Measurements from ENCODE around the gene GSTCD. TPM values are rescaled to one million over a fixed set of nuclear protein-coding genes. Genes with fewer than 3 reads are reported as not detected.
"Not testable (repeated sequence)": the region's sequence is repeated elsewhere in the genome, so short reads cannot be mapped to it uniquely, and the experiment has no call there.

The GSTCD gene
- total RNA-seq, 3 donors from 2014 or later = 13.2 to 16.6 (median 14.2) TPM

GRCh38 chr4:105848359-105848758 is 139.8 kb downstream of the GSTCD start:
- not testable (repeated sequence) for H3K36me3 Mint-ChIP-seq (ENCODE audit: insufficient read depth); H3K4me3 Mint-ChIP-seq; H3K4me1 Mint-ChIP-seq (ENCODE audit: low read depth); ATAC-seq; H3K27me3 Mint-ChIP-seq (ENCODE audit: low read depth); DNase-seq; H3K9me3 Mint-ChIP-seq

GRCh38 chr4:105851196-105851595 is 142.6 kb downstream of the GSTCD start:
- DNase-seq (no peak), ATAC-seq (no peak)
- no peaks in the 10 kb centered on the region for H3K27me3 Mint-ChIP-seq (ENCODE audit: low read depth)
- H3K9me3 Mint-ChIP-seq = peaks cover 13% of the 10 kb centered on the region
- no peaks in the 10 kb centered on the region for H3K4me1 Mint-ChIP-seq (ENCODE audit: low read depth)
- H3K4me3 Mint-ChIP-seq = no peak overlapping the region
- H3K36me3 Mint-ChIP-seq (ENCODE audit: insufficient read depth) = peaks cover 7% of the 10 kb centered on the region

- ATAC-seq; DNase-seq; H3K27me3 Mint-ChIP-seq (ENCODE audit: low read depth); H3K4me1 Mint-ChIP-seq (ENCODE audit: low read depth); H3K4me3 Mint-ChIP-seq: not testable (repeated sequence)
- peaks cover 21% of the 10 kb centered on the region for H3K9me3 Mint-ChIP-seq
- H3K36me3 Mint-ChIP-seq (ENCODE audit: insufficient read depth) = peaks cover 13% of the 10 kb centered on the region
Observed at GRCh38 chr4:105852230-105852629, 143.6 kb downstream of the GSTCD start.

DNA sequence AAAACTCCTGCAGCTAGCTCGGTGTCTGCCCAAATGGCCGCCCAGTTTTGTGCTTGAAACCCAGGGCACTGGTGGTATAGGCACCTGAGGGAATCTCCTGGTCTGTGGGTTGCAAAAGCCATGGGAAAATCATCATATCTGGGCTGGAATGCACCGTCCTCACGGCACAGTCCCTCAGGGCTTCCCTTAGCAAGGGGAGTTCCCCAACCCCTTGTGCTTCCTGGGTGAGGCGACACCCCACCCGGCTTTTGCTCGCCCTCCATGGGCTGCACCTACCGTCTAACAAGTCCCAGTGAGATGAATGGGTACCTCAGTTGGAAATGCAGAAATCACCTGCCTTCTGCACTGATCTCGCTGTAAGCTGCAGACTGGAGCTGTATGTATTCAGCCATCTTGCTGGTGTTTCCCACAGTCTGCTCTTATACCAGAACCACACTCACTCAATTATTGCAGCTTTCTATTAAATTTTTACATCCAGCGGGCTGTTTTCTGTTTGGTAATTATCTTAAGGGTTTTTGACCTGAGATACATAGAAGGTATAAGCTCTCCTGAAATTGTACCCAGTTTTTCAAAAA is 150.0 kb downstream of the GSTCD start:
- ATAC-seq = no peak

GRCh38 chr4:105859233-105859632 is 150.6 kb downstream of the GSTCD start:
- DNase-seq = no peak
- peaks cover 15% of the 10 kb centered on the region for H3K36me3 Mint-ChIP-seq (ENCODE audit: insufficient read depth)
- H3K27me3 Mint-ChIP-seq (ENCODE audit: low read depth) = no peaks in the 10 kb centered on the region
- H3K4me1 Mint-ChIP-seq (ENCODE audit: low read depth) = no peaks in the 10 kb centered on the region
- ATAC-seq = no peak
- peaks cover 39% of the 10 kb centered on the region for H3K9me3 Mint-ChIP-seq
- no peak overlapping the region for H3K4me3 Mint-ChIP-seq

More for the DNA sequence above, 150.0 kb downstream of the GSTCD start:
- peaks cover 39% of the 10 kb centered on the region for H3K9me3 Mint-ChIP-seq
- no peaks in the 10 kb centered on the region for H3K4me1 Mint-ChIP-seq (ENCODE audit: low read depth)
- H3K4me3 Mint-ChIP-seq = no peak overlapping the region
- DNase-seq = no peak
- H3K36me3 Mint-ChIP-seq (ENCODE audit: insufficient read depth) = peaks cover 15% of the 10 kb centered on the region
- H3K27me3 Mint-ChIP-seq (ENCODE audit: low read depth) = no peaks in the 10 kb centered on the region

DNA sequence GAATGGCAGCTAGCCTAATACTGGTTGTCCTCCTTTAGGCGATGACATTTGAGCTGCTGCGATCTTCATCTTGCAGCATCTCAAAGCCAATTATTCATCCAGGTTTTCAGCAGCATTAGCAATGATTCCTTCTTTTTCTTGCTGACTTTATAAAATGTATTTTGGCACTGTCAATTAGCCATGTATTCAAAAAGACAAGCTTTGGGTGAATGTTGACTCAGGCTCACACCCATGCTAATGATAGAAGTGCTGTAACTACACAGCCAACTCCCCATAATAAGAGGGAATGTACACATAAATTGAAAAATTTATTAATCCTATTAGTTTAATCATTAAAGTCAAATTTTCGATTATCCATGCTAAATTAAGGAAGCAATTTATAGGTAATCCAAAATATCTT is 162.4 kb downstream of the GSTCD start:
- Mint-ChIP-seq H3K27me3 (ENCODE audit: low read depth) (peaks cover 2% of the 10 kb centered on the region), H3K9me3 (no peaks in the 10 kb centered on the region), H3K4me3 (no peak overlapping the region), H3K36me3 (ENCODE audit: insufficient read depth) (no peaks in the 10 kb centered on the region), H3K4me1 (ENCODE audit: low read depth) (no peaks in the 10 kb centered on the region)
- ATAC-seq (no peak), DNase-seq (no peak)

GRCh38 chr4:105871997-105872396 is 163.4 kb downstream of the GSTCD start:
- H3K36me3 Mint-ChIP-seq (ENCODE audit: insufficient read depth) = no peaks in the 10 kb centered on the region
- H3K27me3 Mint-ChIP-seq (ENCODE audit: low read depth) = peaks cover 2% of the 10 kb centered on the region
- ATAC-seq (no peak), DNase-seq (no peak)
- H3K9me3 Mint-ChIP-seq = no peaks in the 10 kb centered on the region
- H3K4me3 Mint-ChIP-seq = no peak overlapping the region
- H3K4me1 Mint-ChIP-seq (ENCODE audit: low read depth) = no peaks in the 10 kb centered on the region

GRCh38 chr4:105875233-105875632 is 166.6 kb downstream of the GSTCD start:
- no peaks in the 10 kb centered on the region for H3K4me1 Mint-ChIP-seq (ENCODE audit: low read depth)
- ATAC-seq (no peak), DNase-seq (no peak)
- H3K36me3 Mint-ChIP-seq (ENCODE audit: insufficient read depth) = no peaks in the 10 kb centered on the region
- H3K4me3 Mint-ChIP-seq = no peak overlapping the region
- H3K27me3 Mint-ChIP-seq (ENCODE audit: low read depth) = peaks cover 2% of the 10 kb centered on the region
- no peaks in the 10 kb centered on the region for H3K9me3 Mint-ChIP-seq

GRCh38 chr4:105878668-105879067 is 170.1 kb downstream of the GSTCD start:
- Mint-ChIP-seq H3K4me3 (no peak overlapping the region), H3K4me1 (ENCODE audit: low read depth) (no peaks in the 10 kb centered on the region), H3K9me3 (no peaks in the 10 kb centered on the region), H3K36me3 (ENCODE audit: insufficient read depth) (no peaks in the 10 kb centered on the region), H3K27me3 (ENCODE audit: low read depth) (peaks cover 2% of the 10 kb centered on the region)
- DNase-seq = no peak
- no peak for ATAC-seq

DNA sequence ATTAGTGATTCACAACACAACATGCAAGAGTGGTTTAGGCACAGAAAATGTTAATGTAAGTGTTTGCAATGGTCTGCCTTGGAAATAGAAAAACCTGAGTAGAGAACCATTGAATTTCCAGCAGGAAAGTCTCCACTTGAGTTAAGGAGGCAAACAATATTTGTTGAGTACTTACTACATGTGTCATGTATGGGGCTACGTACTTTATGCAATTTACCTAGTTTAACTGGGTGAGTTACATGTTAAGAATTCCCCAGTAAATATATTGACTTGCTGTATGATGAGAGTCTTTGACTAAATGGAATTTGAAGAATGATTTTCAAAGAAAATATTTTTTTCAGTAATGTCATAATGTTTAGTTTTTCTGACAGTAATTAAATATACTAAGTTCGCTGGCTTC is 178.9 kb downstream of the GSTCD start:
- DNase-seq (no peak), ATAC-seq (no peak)
- Mint-ChIP-seq H3K4me3 (no peak overlapping the region), H3K4me1 (ENCODE audit: low read depth) (no peaks in the 10 kb centered on the region), H3K27me3 (ENCODE audit: low read depth) (no peaks in the 10 kb centered on the region), H3K36me3 (ENCODE audit: insufficient read depth) (no peaks in the 10 kb centered on the region), H3K9me3 (peaks cover 3% of the 10 kb centered on the region)

GRCh38 chr4:105894660-105895582 is 186.3 kb downstream of the GSTCD start, which contains the start of gene NPNT:
NPNT (plus strand) TSS chr4:105895471; CDS start chr4:105895653, 182 bp downstream.
- no peak for DNase-seq
- Mint-ChIP-seq H3K36me3 (ENCODE audit: insufficient read depth) (no peaks in the 10 kb centered on the region), H3K9me3 (no peaks in the 10 kb centered on the region), H3K4me1 (ENCODE audit: low read depth) (peaks cover 4% of the 10 kb centered on the region), H3K27me3 (ENCODE audit: low read depth) (peaks cover 53% of the 10 kb centered on the region), H3K4me3 (no peak within 1 kb of the TSS)
- peak; percentile 38 to 46 for ATAC-seq

GRCh38 chr4:105895583-105896460 is 187.2 kb downstream of the GSTCD start:
- ATAC-seq (peak; percentile 21 to 50), DNase-seq (no peak)
- no peak overlapping the region for H3K4me3 Mint-ChIP-seq
- H3K27me3 Mint-ChIP-seq (ENCODE audit: low read depth) = peaks cover 53% of the 10 kb centered on the region
- H3K36me3 Mint-ChIP-seq (ENCODE audit: insufficient read depth) = no peaks in the 10 kb centered on the region
- no peaks in the 10 kb centered on the region for H3K9me3 Mint-ChIP-seq
- H3K4me1 Mint-ChIP-seq (ENCODE audit: low read depth) = peaks cover 4% of the 10 kb centered on the region

GRCh38 chr4:105896461-105896942 is 187.9 kb downstream of the GSTCD start:
- Mint-ChIP-seq H3K4me1 (ENCODE audit: low read depth) (peaks cover 4% of the 10 kb centered on the region), H3K36me3 (ENCODE audit: insufficient read depth) (no peaks in the 10 kb centered on the region), H3K27me3 (ENCODE audit: low read depth) (peaks cover 53% of the 10 kb centered on the region), H3K4me3 (no peak overlapping the region), H3K9me3 (no peaks in the 10 kb centered on the region)
- ATAC-seq = no peak
- no peak for DNase-seq

Measured in activated T-cell treated with anti-CD3 and anti-CD28 coated beads, Interleukin-2, amount 50 U/mL, for 4 hours (primary cell).